ENCODE measurements around the gene ASB11. TPM values are rescaled to one million over a fixed set of nuclear protein-coding genes. Genes with fewer than 3 reads are reported as not detected.
A peak's percentile ranks its signal among the peaks of the same experiment; 100 is the strongest.

ASB11 gene
- total RNA-seq, 5 donors from 2014 or later (not counting 1 experiment from before 2014, with no cell fraction given): not detected

GRCh38 chrX:15345976-15346375, 30.5 kb upstream of the ASB11 start:
- ATAC-seq (replicated peaks in 1 of 4) (no peak), DNase-seq (no peak)
- Histone ChIP-seq H3K27me3 (replicated peaks in 1 of 2; ENCODE audit: control insufficient read depth in 2 of 2, extremely low read depth in 1 of 2, insufficient read depth in 2 of 2, low read length in 1 of 2) (no peaks in the 10 kb centered on the region), H3K36me3 (ENCODE audit: control insufficient read depth in 2 of 2, extremely low read depth in 1 of 2, insufficient read depth in 1 of 2, low read length in 1 of 2) (no peaks in the 10 kb centered on the region), H3K4me3 (ENCODE audit: control insufficient read depth in 1 of 2, extremely low read depth in 1 of 2, low read length in 1 of 2) (no peak overlapping the region), H3K9me3 (no peaks in the 10 kb centered on the region), H3K4me1 (ENCODE audit: control insufficient read depth in 1 of 2, extremely low read depth in 1 of 2, insufficient read depth in 2 of 2, low read length in 2 of 2) (no peaks in the 10 kb centered on the region), H3K27ac (ENCODE audit: low read length) (no peak overlapping the region)
- Mint-ChIP-seq H3K27ac (no peak overlapping the region), H3K27me3 (peaks cover 6 to 19% of the 10 kb centered on the region in 2 donors), H3K4me3 (no peak overlapping the region), H3K4me1 (no peaks in the 10 kb centered on the region), H3K9me3 (no peaks in the 10 kb centered on the region), H3K36me3 (no peaks in the 10 kb centered on the region)
- ChIA-PET POLR2A (interaction anchor here (0.7 kb wide), 2 partner anchors 10 to 64 kb away, joined by 3 read pairs; no protein-coding TSS in a partner anchor), CTCF (no interaction called here)
- WGBS (ENCODE audit: insufficient coverage): 64% methylated on average over 2 of the region's 3 CpGs

GRCh38 chrX:15344106-15344505, 28.7 kb upstream of the ASB11 start:
- Mint-ChIP-seq H3K27ac (no peak overlapping the region), H3K4me3 (no peak overlapping the region), H3K4me1 (no peaks in the 10 kb centered on the region), H3K36me3 (no peaks in the 10 kb centered on the region), H3K27me3 (peaks cover 9 to 24% of the 10 kb centered on the region in 2 donors), H3K9me3 (no peaks in the 10 kb centered on the region)
- DNase-seq (no peak), ATAC-seq (replicated peaks in 1 of 4) (no peak)
- POLR2A ChIA-PET: no interaction called here
- no peak overlapping the region for H3K4me3 ChIP-seq (ENCODE audit: control insufficient read depth in 1 of 2, extremely low read depth in 1 of 2, low read length in 1 of 2)
- H3K9me3 ChIP-seq: no peaks in the 10 kb centered on the region
- H3K27ac ChIP-seq (ENCODE audit: low read length): no peak overlapping the region
- H3K36me3 ChIP-seq (ENCODE audit: control insufficient read depth in 2 of 2, extremely low read depth in 1 of 2, insufficient read depth in 1 of 2, low read length in 1 of 2): no peaks in the 10 kb centered on the region
- CTCF ChIA-PET: no interaction called here
- no peaks in the 10 kb centered on the region for H3K27me3 ChIP-seq (replicated peaks in 1 of 2; ENCODE audit: control insufficient read depth in 2 of 2, extremely low read depth in 1 of 2, insufficient read depth in 2 of 2, low read length in 1 of 2)
- H3K4me1 ChIP-seq (ENCODE audit: control insufficient read depth in 1 of 2, extremely low read depth in 1 of 2, insufficient read depth in 2 of 2, low read length in 2 of 2): no peaks in the 10 kb centered on the region

- H3K9me3 Mint-ChIP-seq: no peaks in the 10 kb centered on the region
- no peak for ATAC-seq (replicated peaks in 1 of 4)
Measured at GRCh38 chrX:15343075-15343476, 27.6 kb upstream of the ASB11 start.

GRCh38 chrX:15340867-15341266, 25.4 kb upstream of the ASB11 start:
- POLR2A ChIA-PET: no interaction called here
- H3K27ac ChIP-seq (ENCODE audit: low read length): no peak overlapping the region
- no peak overlapping the region for H3K4me3 ChIP-seq (ENCODE audit: control insufficient read depth in 1 of 2, extremely low read depth in 1 of 2, low read length in 1 of 2)
- Mint-ChIP-seq H3K4me3 (no peak overlapping the region), H3K27ac (no peak overlapping the region), H3K9me3 (no peaks in the 10 kb centered on the region), H3K27me3 (peaks cover 18 to 36% of the 10 kb centered on the region in 2 donors), H3K36me3 (no peaks in the 10 kb centered on the region), H3K4me1 (peaks cover 0 to 9% (median 5%) of the 10 kb centered on the region in 3 donors)
- no peaks in the 10 kb centered on the region for H3K36me3 ChIP-seq (ENCODE audit: control insufficient read depth in 2 of 2, extremely low read depth in 1 of 2, insufficient read depth in 1 of 2, low read length in 1 of 2)
- peaks cover 4 to 5% of the 10 kb centered on the region in 2 experiments for H3K4me1 ChIP-seq (ENCODE audit: control insufficient read depth in 1 of 2, extremely low read depth in 1 of 2, insufficient read depth in 2 of 2, low read length in 2 of 2)
- ATAC-seq (replicated peaks in 1 of 4) (no peak), DNase-seq (no peak)
- no peaks in the 10 kb centered on the region for H3K9me3 ChIP-seq
- no CpG with 5 or more reads among the region's 2 CpGs for WGBS (ENCODE audit: insufficient coverage)
- H3K27me3 ChIP-seq (replicated peaks in 1 of 2; ENCODE audit: control insufficient read depth in 2 of 2, extremely low read depth in 1 of 2, insufficient read depth in 2 of 2, low read length in 1 of 2): peaks cover 0 to 2% of the 10 kb centered on the region in 2 experiments
- CTCF ChIA-PET: no interaction called here

More at GRCh38 chrX:15343075-15343476, 27.6 kb upstream of the ASB11 start:
- ChIA-PET CTCF (no interaction called here), POLR2A (interaction anchor here in 1 of 2 donors (0.5 kb wide), 1 partner anchor 1525 kb away, joined by 4 read pairs; no protein-coding TSS in a partner anchor)
- no peaks in the 10 kb centered on the region for H3K4me1 Mint-ChIP-seq
- no peaks in the 10 kb centered on the region for H3K36me3 Mint-ChIP-seq
- Histone ChIP-seq H3K27me3 (replicated peaks in 1 of 2; ENCODE audit: control insufficient read depth in 2 of 2, extremely low read depth in 1 of 2, insufficient read depth in 2 of 2, low read length in 1 of 2) (no peaks in the 10 kb centered on the region), H3K4me1 (ENCODE audit: control insufficient read depth in 1 of 2, extremely low read depth in 1 of 2, insufficient read depth in 2 of 2, low read length in 2 of 2) (no peaks in the 10 kb centered on the region), H3K36me3 (ENCODE audit: control insufficient read depth in 2 of 2, extremely low read depth in 1 of 2, insufficient read depth in 1 of 2, low read length in 1 of 2) (no peaks in the 10 kb centered on the region), H3K4me3 (ENCODE audit: control insufficient read depth in 1 of 2, extremely low read depth in 1 of 2, low read length in 1 of 2) (no peak overlapping the region), H3K27ac (ENCODE audit: low read length) (no peak overlapping the region), H3K9me3 (no peaks in the 10 kb centered on the region)
- WGBS (ENCODE audit: insufficient coverage): no CpG with 5 or more reads among the region's 5 CpGs
- no peak for DNase-seq
- no peak overlapping the region for H3K4me3 Mint-ChIP-seq
- H3K27me3 Mint-ChIP-seq: peaks cover 12 to 25% of the 10 kb centered on the region in 2 donors
- H3K27ac Mint-ChIP-seq: no peak overlapping the region

GRCh38 chrX:15336023-15336413, 20.6 kb upstream of the ASB11 start:
- no peaks in the 10 kb centered on the region for H3K9me3 Mint-ChIP-seq
- Histone ChIP-seq H3K36me3 (ENCODE audit: control insufficient read depth in 2 of 2, extremely low read depth in 1 of 2, insufficient read depth in 1 of 2, low read length in 1 of 2) (peaks cover 0 to 10% of the 10 kb centered on the region in 2 donors), H3K27ac (ENCODE audit: low read length) (peak overlapping the region; percentile 83), H3K9me3 (no peaks in the 10 kb centered on the region), H3K4me3 (ENCODE audit: control insufficient read depth in 1 of 2, extremely low read depth in 1 of 2, low read length in 1 of 2) (peak overlapping the region; percentile 60 to 97), H3K4me1 (ENCODE audit: control insufficient read depth in 1 of 2, extremely low read depth in 1 of 2, insufficient read depth in 2 of 2, low read length in 2 of 2) (peaks cover 7 to 12% of the 10 kb centered on the region in 2 experiments), H3K27me3 (replicated peaks in 1 of 2; ENCODE audit: control insufficient read depth in 2 of 2, extremely low read depth in 1 of 2, insufficient read depth in 2 of 2, low read length in 1 of 2) (peaks cover 0 to 2% of the 10 kb centered on the region in 2 experiments)
- ChIA-PET CTCF (no interaction called here), POLR2A (interaction anchor here in 1 of 2 donors (0.6 to 0.9 kb wide), 2 partner anchors 10 to 11 kb away, joined by 3 read pairs; no protein-coding TSS in a partner anchor)
- H3K4me3 Mint-ChIP-seq: peak overlapping the region; percentile 87 to 93 (median 88)
- H3K27ac Mint-ChIP-seq: peak overlapping the region; percentile 65 to 87
- H3K27me3 Mint-ChIP-seq: peaks cover 12 to 18% of the 10 kb centered on the region in 2 donors
- DNase-seq: peak in 32 of 35 experiments; percentile 7 to 84 (median 55)
- peaks cover 16 to 22% (median 17%) of the 10 kb centered on the region in 3 donors for H3K4me1 Mint-ChIP-seq
- peaks cover 3% of the 10 kb centered on the region for H3K36me3 Mint-ChIP-seq
- ATAC-seq (replicated peaks in 1 of 4): peak in 1 of 4 experiments; percentile 52
- WGBS (ENCODE audit: insufficient coverage): no CpG with 5 or more reads among the region's 10 CpGs

- Mint-ChIP-seq H3K36me3 (peaks cover 3% of the 10 kb centered on the region), H3K4me1 (peaks cover 16 to 22% (median 17%) of the 10 kb centered on the region in 3 donors), H3K4me3 (peak within 1 kb of the TSS; percentile 87 to 93 (median 88)), H3K9me3 (no peaks in the 10 kb centered on the region), H3K27me3 (peaks cover 8 to 13% of the 10 kb centered on the region in 2 donors), H3K27ac (peak within 1 kb of the TSS; percentile 77 to 87)
- ATAC-seq (replicated peaks in 1 of 4) (peak; percentile 92 to 98 (median 92)), DNase-seq (peak; percentile 70 to 95 (median 91))
- WGBS (ENCODE audit: insufficient coverage): 0% methylated on average over 24 of the region's 72 CpGs
- Histone ChIP-seq H3K27ac (ENCODE audit: low read length) (peak within 1 kb of the TSS; percentile 95), H3K9me3 (no peaks in the 10 kb centered on the region), H3K27me3 (replicated peaks in 1 of 2; ENCODE audit: control insufficient read depth in 2 of 2, extremely low read depth in 1 of 2, insufficient read depth in 2 of 2, low read length in 1 of 2) (peaks cover 0 to 2% of the 10 kb centered on the region in 2 experiments), H3K4me1 (ENCODE audit: control insufficient read depth in 1 of 2, extremely low read depth in 1 of 2, insufficient read depth in 2 of 2, low read length in 2 of 2) (peaks cover 7 to 12% of the 10 kb centered on the region in 2 experiments), H3K4me3 (ENCODE audit: control insufficient read depth in 1 of 2, extremely low read depth in 1 of 2, low read length in 1 of 2) (peak within 1 kb of the TSS; percentile 60 to 97), H3K36me3 (ENCODE audit: control insufficient read depth in 2 of 2, extremely low read depth in 1 of 2, insufficient read depth in 1 of 2, low read length in 1 of 2) (peaks cover 0 to 13% of the 10 kb centered on the region in 2 donors)
- ChIA-PET CTCF (interaction anchor here in 1 of 2 donors (1.6 kb wide), 1 partner anchor 13 kb away, joined by 4 read pairs; no protein-coding TSS in a partner anchor), POLR2A (interaction anchor here in 1 of 2 donors (0.8 kb wide), 1 partner anchor 1584 kb away, joined by 3 read pairs; no protein-coding TSS in a partner anchor)
Measured at GRCh38 chrX:15335135-15336022, 19.9 kb upstream of the ASB11 start, which contains the start of gene PIGA. Gene PIGA (minus strand): TSS chrX:15335523. CDS start chrX:15331930, 3,593 bp downstream.
